ENCODE results near the gene CYP2J2.

- TF ChIP-seq POLR2A (IDR thresholded peaks at IDR 0.05; ENCODE audit: extremely low read depth, insufficient read length), result no peak
- TF ChIP-seq, protein P1, sequence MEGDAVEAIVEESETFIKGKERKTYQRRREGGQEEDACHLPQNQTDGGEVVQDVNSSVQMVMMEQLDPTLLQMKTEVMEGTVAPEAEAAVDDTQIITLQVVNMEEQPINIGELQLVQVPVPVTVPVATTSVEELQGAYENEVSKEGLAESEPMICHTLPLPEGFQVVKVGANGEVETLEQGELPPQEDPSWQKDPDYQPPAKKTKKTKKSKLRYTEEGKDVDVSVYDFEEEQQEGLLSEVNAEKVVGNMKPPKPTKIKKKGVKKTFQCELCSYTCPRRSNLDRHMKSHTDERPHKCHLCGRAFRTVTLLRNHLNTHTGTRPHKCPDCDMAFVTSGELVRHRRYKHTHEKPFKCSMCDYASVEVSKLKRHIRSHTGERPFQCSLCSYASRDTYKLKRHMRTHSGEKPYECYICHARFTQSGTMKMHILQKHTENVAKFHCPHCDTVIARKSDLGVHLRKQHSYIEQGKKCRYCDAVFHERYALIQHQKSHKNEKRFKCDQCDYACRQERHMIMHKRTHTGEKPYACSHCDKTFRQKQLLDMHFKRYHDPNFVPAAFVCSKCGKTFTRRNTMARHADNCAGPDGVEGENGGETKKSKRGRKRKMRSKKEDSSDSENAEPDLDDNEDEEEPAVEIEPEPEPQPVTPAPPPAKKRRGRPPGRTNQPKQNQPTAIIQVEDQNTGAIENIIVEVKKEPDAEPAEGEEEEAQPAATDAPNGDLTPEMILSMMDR (IDR thresholded peaks at IDR 0.05; ENCODE audit: low read depth, low read length), result no peak
- TF ChIP-seq, protein P2, sequence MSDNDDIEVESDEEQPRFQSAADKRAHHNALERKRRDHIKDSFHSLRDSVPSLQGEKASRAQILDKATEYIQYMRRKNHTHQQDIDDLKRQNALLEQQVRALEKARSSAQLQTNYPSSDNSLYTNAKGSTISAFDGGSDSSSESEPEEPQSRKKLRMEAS (IDR thresholded peaks at IDR 0.05; ENCODE audit: low read depth, low read length), result no peak
- TF ChIP-seq MYC (IDR thresholded peaks at IDR 0.05; ENCODE audit: low read depth, low read length), result no peak
Observed at GRCh38 chr1:59898927-59899326, 27.6 kb downstream of the CYP2J2 start.
